Epithelial cell of prostate (primary cell): Measurements from ENCODE around the gene SLC15A2.
"Not testable (repeated sequence)": the region's sequence is repeated elsewhere in the genome, so short reads cannot be mapped to it uniquely, and the experiment has no call there.

ENCODE experiments used
- DNase-seq: peaks from one replicate; pipeline ENCODE4 v3.0.0-alpha.2; 2011; ENCODE audit warnings: low read depth, low spot score
- H3K27ac ChIP-seq: fragments of 450-650 bp; 2 replicates; pipeline ENCODE4 v1.5.1; 2017; ENCODE audit warnings: mild to moderate bottlenecking

Gene SLC15A2

GRCh38 chr3:121918779-121919483, 24.7 kb downstream of the SLC15A2 start:
- H3K27ac ChIP-seq = peak overlapping the region; percentile 80
- peak; percentile 91 for DNase-seq

DNA sequence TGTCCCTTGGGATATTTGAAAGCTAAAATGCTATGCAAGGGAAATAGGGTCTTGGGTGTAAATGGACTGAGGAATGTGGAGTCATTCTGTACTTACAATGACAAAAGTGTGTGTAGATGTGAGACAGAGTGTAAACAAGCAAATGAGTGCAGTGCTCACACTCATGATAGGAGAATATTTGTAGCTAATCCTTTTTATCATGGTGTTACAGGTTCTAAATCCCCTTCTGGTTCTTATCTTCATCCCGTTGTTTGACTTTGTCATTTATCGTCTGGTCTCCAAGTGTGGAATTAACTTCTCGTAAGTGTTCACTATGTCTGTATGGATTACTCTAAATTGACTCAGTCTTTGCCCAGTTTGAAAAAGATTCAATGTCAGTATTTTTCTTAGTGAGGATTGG, 30.5 kb downstream of the SLC15A2 start:
- DNase-seq = no peak
- H3K27ac ChIP-seq = no peak overlapping the region

- no peak overlapping the region for H3K27ac ChIP-seq
- DNase-seq = no peak
Measured at GRCh38 chr3:121926380-121926779, 32.2 kb downstream of the SLC15A2 start.

GRCh38 chr3:121938141-121938855, 44.1 kb downstream of the SLC15A2 start:
- not testable (repeated sequence) for H3K27ac ChIP-seq, DNase-seq

DNA sequence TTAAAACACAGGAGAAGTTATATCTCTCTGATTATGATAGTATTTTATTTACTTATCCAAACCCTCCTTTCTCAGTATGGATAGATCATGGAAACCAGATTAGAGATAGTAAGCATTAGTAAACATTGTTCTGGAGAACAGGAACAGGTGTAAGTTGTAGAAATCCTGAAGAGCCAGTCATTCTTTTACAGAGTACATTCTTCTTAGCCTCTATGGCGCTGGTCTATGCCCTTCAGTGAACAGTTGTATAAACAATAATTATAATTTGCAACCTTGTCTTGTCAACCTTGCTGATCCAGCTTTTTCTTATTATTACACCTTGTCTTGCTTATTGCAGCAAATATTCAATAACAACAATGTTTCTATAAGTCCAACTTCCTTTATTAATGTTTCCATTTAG, 47.4 kb downstream of the SLC15A2 start:
- peak overlapping the region; percentile 70 for H3K27ac ChIP-seq
- no peak for DNase-seq

DNA sequence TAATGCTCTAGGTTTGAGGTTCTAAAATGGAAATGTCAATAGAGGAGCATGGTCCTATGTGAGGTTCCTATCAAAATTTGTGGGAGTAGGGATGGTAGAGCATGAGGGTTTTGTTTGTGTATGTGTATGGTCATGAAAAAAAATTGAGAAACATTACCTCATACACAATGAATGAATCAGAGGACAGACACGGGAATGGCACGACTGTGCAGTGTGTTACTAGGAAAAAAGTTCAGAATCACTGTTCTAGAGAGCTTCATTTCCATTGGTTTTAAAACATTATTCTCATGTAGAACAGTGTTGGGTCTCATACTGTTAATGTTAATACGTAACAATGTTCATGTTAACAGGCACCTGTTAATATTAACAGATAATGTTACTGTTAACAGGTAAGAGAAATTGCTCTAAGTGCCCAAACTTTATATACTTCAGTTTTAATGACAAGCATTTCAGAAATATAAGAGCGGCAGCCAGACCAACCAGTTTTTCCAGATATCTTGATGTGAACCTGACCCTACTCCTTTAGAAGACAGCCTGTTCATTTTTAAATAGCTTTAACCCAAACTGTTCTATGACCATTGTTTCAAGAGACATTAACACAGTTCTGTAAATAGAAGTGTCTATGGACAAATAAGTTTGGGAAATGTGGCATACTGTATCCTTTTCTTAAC, 48.0 kb downstream of the SLC15A2 start:
- no peak for DNase-seq
- H3K27ac ChIP-seq = peak overlapping the region; percentile 70

- peak overlapping the region; percentile 70 for H3K27ac ChIP-seq
- DNase-seq = no peak
Measured at GRCh38 chr3:121943431-121943830, 49.2 kb downstream of the SLC15A2 start.

DNA sequence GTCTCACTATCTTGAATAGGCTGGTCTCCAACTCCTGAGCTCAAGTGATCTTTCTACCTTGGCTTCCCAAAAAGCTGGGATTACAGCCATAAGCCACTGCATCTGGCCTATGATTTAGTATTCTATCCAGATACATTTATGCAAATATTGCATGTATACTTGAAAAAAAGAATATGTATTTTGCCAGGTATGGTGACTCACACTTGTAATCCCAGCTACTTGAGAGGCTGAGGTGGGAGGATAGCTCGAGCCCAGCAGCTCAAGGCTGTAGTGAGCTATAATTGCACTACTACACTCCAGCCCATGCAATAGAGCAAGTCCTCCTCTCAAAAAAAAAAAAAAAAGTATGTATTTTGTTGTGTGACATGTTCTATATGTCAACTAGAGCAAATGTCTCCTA, 54.4 kb downstream of the SLC15A2 start:
- no peak overlapping the region for H3K27ac ChIP-seq

DNA sequence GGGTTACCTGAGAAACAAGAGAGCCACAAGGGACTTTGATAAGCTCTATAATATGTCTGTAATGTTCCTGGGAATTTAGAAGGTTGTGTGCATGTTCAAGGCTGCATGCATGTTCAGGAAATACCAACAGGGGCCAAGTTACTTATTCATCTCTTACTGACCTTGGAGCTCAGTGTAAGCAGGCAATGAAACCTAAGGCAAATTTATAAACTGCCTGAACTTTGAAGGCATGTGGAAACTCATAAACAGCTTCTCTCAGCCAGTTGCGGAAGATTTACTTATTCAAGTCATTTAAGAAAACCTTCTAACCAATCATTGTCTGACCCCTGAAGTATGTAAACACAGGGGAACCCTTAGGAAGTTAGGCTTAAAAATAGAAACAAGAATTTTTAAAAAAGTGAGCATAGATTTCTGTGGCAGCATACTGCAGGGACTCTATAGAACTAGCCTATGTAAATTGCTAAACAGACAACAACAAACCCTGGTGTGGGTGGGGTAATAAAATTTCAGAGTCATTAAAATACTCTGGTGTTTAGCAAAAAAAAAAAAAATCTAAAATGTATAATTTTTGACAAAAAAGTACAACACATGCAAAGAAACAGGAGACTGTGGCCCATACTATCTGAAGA, 57.2 kb downstream of the SLC15A2 start:
- H3K27ac ChIP-seq = no peak overlapping the region
- DNase-seq = no peak

More for the DNA sequence above, 54.4 kb downstream of the SLC15A2 start:
- no peak for DNase-seq

- H3K27ac ChIP-seq = no peak overlapping the region
- DNase-seq = no peak
Measured at GRCh38 chr3:121956363-121956762, 62.2 kb downstream of the SLC15A2 start.

DNA sequence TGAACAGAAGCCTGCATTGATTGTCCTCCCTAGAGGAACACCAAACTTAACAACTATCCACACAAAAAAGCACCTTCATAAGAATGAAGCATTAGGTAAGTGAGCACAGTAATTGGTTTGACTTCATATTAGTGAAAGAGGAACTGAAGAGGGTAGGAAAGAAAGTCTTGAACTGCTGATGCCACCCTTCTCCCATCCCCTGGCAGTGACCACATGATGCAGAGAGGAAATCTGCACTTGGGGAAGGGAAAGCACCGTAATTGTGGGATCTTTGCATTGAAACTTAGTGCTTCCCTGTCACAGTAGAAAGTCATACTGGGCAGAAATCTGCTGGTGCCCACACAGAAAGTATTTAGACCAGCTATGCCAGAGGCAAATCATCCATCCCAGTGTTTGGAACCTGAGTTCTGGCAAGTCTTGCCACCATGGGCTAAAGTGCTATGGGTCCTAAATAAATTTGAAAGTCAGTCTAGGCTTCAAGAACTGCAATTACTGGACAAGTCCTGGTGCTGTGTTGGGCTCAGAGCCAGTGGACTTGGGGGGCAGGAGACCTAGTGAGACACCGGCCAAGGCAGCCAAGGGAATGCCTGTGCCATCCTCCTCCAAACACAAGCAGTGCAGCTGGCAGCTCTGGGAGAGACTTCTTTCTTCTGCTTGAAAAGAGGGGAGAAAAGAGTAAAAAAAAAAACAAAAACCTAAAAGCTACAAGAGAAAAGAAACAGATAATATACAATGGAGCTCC, 63.6 kb downstream of the SLC15A2 start:
- DNase-seq = no peak
- no peak overlapping the region for H3K27ac ChIP-seq

DNA sequence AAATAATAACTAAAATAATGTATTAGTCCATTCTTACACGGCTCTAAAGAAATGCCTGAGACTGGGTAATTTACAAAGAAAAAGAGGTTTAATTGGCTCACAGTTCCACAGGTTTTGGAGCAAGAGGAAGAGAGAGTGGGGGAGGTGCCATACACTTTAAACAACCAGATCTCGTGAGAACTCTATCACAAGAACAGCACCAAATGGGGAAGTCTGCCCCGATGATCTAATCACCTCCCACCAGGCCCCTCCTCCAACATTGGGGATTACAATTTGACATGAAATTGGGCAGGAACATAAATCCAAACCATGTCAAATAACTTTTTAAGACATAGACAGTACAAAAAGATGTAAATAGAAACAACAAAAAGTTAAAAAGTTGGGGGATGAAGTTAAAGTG, 64.6 kb downstream of the SLC15A2 start:
- H3K27ac ChIP-seq = no peak overlapping the region
- no peak for DNase-seq

DNA sequence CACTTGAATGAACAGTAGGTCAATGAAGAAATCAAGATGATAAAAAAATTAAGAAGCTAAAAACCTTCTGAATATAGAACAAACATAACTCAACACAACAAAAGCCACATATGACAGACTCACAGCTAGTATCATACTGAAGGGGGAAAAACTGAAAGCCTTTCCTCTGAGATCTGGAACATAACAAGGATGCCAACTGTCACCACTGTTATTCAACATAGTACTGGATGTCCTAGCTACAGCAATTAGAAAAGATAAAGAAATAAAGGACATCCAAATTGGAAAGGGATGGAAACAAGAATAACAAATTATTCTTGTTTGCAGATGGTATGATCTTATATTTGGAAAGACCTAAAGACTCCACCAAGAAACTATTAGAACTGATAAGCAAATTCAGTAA, 67.1 kb downstream of the SLC15A2 start:
- no peak for DNase-seq
- H3K27ac ChIP-seq = no peak overlapping the region

GRCh38 chr3:121962443-121962842, 68.2 kb downstream of the SLC15A2 start:
- DNase-seq = no peak
- H3K27ac ChIP-seq = no peak overlapping the region

- no peak overlapping the region for H3K27ac ChIP-seq
- no peak for DNase-seq
Measured at GRCh38 chr3:121963608-121964007, 69.4 kb downstream of the SLC15A2 start.

DNA sequence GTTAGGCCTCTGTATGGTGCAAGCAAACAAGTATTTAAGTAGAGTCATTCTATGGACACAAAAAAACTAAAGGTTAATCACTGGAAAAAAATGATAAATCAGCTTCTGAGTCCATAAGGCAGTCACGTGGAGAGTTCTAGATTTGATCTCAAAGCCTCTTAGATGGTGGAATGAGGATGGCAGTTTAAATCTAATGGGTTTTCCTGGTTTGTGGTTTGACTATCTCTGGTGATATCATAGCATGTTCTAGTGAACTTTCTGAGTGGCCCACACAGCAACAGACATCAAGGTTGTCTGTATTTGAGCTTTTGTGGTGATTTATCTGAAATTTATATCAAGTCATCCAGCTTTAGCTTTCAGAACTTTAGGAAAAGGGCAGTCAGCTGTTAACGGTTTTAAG, 75.4 kb downstream of the SLC15A2 start:
- no peak for DNase-seq
- peak overlapping the region; percentile 64 for H3K27ac ChIP-seq

- no peak for DNase-seq
Measured at GRCh38 chr3:121970047-121970446, 75.8 kb downstream of the SLC15A2 start.

DNA sequence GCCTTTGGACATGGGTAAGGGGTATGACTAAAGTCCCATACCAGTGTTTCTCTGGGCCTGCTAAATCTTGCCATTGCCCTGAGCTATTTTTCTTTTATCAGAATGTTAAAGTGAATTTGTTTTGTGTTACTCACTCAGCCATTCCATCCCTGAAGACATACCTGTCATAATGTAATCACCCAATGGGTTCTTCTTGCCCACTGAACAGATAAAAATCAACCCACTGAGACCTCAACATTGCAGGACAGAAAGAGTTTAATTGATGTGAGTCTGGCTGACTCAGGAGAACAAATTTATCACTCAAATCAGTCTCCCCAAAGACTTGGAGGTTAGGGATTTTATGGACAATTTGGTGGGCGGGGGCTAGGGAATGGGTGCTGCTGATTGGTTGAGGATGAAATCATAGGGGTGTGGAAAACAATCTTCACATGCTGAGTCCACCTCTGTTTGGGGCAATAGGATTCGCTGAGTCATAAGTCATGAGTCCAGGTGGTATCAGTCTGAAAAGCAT, 80.5 kb downstream of the SLC15A2 start:
- H3K27ac ChIP-seq = peak overlapping the region; percentile 92
- DNase-seq = peak; percentile 98

More at GRCh38 chr3:121970047-121970446, 75.8 kb downstream of the SLC15A2 start:
- peak overlapping the region; percentile 64 for H3K27ac ChIP-seq

DNA sequence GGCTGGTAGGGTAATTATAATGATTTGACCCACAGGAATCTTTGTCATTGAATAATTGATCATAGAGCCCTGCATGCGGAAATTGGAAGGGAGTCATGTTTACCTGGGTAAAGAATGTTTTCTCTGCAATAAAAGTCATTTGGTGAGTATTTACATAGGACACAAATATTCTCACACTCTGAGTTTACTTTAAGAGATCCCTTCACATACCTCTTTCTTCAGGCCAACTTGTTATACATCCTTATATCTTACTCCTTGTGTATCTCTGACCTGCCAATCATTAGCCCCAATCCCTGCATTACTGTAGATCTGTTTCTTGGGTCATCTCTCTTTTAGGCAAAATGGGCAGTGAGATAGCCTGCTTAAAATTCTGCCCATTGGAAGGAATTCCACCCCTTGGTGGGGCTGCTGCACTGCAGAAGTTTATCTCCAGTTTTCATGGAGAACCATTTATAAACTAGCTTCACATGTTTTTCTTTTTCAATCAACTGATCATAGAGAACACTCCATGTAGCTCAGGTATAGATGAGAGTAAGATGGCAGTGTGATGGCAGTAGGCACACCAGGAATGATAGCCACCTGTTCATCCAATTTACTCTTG, 81.6 kb downstream of the SLC15A2 start:
- DNase-seq = no peak
- peak overlapping the region; percentile 92 for H3K27ac ChIP-seq
